Keratinocyte (primary cell): ENCODE data around the gene ITPA. TPM values are rescaled to one million over a fixed set of nuclear protein-coding genes. Genes with fewer than 3 reads are reported as not detected.
A peak's percentile ranks its signal among the peaks of the same experiment; 100 is the strongest.

ENCODE experiments used
- DNase-seq: peaks from one replicate; pipeline ENCODE4 v3.0.0-alpha.2; 2011; ENCODE audit warnings: low read depth, missing footprints, low spot score
- FAIRE-seq: peaks from 2 replicates; lab custom pipeline; 2011; peaks lifted over from hg19 to GRCh38; lab: Jason Lieb, UNC
- H2AFZ ChIP-seq: 2 replicates; pipeline ENCODE4 v1.6.0; 2012; ENCODE audit warnings: low read length, control low read depth, inconsistent platforms; ENCODE audit not compliant: control insufficient read depth
- H3K27ac ChIP-seq: 2 replicates; pipeline ENCODE4 v1.5.1; 2011; ENCODE audit warnings: low read length; ENCODE audit not compliant: control insufficient read depth, insufficient read depth
- H3K27me3 ChIP-seq: 3 replicates; pipeline ENCODE4 v1.6.0; 2011; ENCODE audit warnings: low read length; ENCODE audit not compliant: control insufficient read depth, insufficient read depth; ENCODE audit errors: extremely low read depth
- H3K36me3 ChIP-seq, 2 experiments: 2 replicates in 1 of 2; 3 replicates in 1 of 2; pipeline ENCODE4 v1.5.1; 2011; ENCODE audit warnings: low read length in 2 of 2, mild to moderate bottlenecking in 1 of 2; ENCODE audit not compliant: control insufficient read depth in 2 of 2, insufficient read depth in 2 of 2; ENCODE audit errors: extremely low read depth in 1 of 2
- H3K4me1 ChIP-seq: 3 replicates; pipeline ENCODE4 v1.5.1; 2011; ENCODE audit warnings: low read length; ENCODE audit not compliant: control insufficient read depth, insufficient read depth; ENCODE audit errors: extremely low read depth
- H3K4me2 ChIP-seq: 3 replicates; pipeline ENCODE4 v1.6.0; 2011; ENCODE audit warnings: low read depth, low read length; ENCODE audit not compliant: control insufficient read depth, insufficient read depth; ENCODE audit errors: extremely low read depth
- H3K4me3 ChIP-seq, 3 experiments: fragments of 200-600 bp in 1 of 3; sonication (generic) in 1 of 3; 2 replicates in 2 of 3; 3 replicates in 1 of 3; pipeline ENCODE4 v1.5.1; 2011 to 2016; ENCODE audit warnings: low read length in 3 of 3, mild to moderate bottlenecking in 3 of 3, control low read depth in 2 of 3, inconsistent platforms in 1 of 3, low read depth in 1 of 3, mixed read lengths in 1 of 3, mixed run types in 1 of 3, moderate library complexity in 1 of 3; ENCODE audit not compliant: control insufficient read depth in 2 of 3, insufficient read depth in 2 of 3; ENCODE audit errors: extremely low read depth in 1 of 3
- H3K79me2 ChIP-seq: 2 replicates; pipeline ENCODE4 v1.6.0; 2012; ENCODE audit warnings: low read length; ENCODE audit not compliant: control insufficient read depth, insufficient read depth
- H3K9ac ChIP-seq: 3 replicates; pipeline ENCODE4 v1.6.0; 2011; ENCODE audit warnings: low read length; ENCODE audit not compliant: control insufficient read depth, insufficient read depth; ENCODE audit errors: extremely low read depth
- H3K9me1 ChIP-seq: 3 replicates; pipeline ENCODE4 v1.6.0; 2011; ENCODE audit warnings: low read length; ENCODE audit not compliant: control insufficient read depth, insufficient read depth; ENCODE audit errors: extremely low read depth
- H3K9me3 ChIP-seq: 2 replicates; pipeline ENCODE4 v1.5.1; 2012; ENCODE audit warnings: low read depth, low read length; ENCODE audit not compliant: control insufficient read depth
- H4K20me1 ChIP-seq: 3 replicates; pipeline ENCODE4 v1.6.0; 2011; ENCODE audit warnings: low read length; ENCODE audit not compliant: control insufficient read depth, insufficient read depth; ENCODE audit errors: extremely low read depth
- EZH2 ChIP-seq: IDR thresholded peaks from one replicate; pipeline ENCODE4 v1.6.1; 2012; ENCODE audit warnings: inconsistent platforms, mild to moderate bottlenecking, low read length, moderate library complexity
- dilution Hi-C: fragments of 300-500 bp; cut with MboI; formaldehyde crosslinking; loops from one replicate; pipeline ENCODE4 v1.7.0; 2020; ENCODE audit warnings: low sequenced_read_pairs; ENCODE audit not compliant: extremely low pct_ligation_motif_present
- polyA plus RNA-seq, 5 experiments: library from polyadenylated mRNA; depleted of rRNA in 3 of 5; stranded (reverse) in 3 of 5; stranded (forward) in 1 of 5; unstranded in 1 of 5; fragments of >200 nt; gene quantifications; 1 replicate in 1 of 5; 2 replicates in 3 of 5; 3 replicates in 1 of 5; pipeline versions ENCODE4 v1.2.1 to v1.2.3, GENCODE V29; 2011 to 2012; ENCODE audit warnings: missing spikeins in 2 of 5, low read depth in 1 of 5, low replicate concordance in 1 of 5
- TF ChIP-seq, protein P1 (sequence below), 3 experiments: IDR thresholded peaks in 1 of 3; conservative IDR thresholded peaks in 1 of 3; optimal IDR thresholded peaks in 1 of 3; 2 replicates in 2 of 3; 3 replicates in 1 of 3; pipeline versions ENCODE3 to v1.5.1; 2011; ENCODE audit warnings: low read length in 3 of 3, mild to moderate bottlenecking in 3 of 3, moderate library complexity in 2 of 3, control low read depth in 1 of 3, inconsistent platforms in 1 of 3; ENCODE audit not compliant: insufficient read depth in 2 of 3; ENCODE audit errors: extremely low read depth in 1 of 3

The ITPA gene
- polyA plus RNA-seq, 1 donor (not counting 4 experiments of a cell fraction or from before 2014, with no cell fraction given): 40.5 TPM

DNA sequence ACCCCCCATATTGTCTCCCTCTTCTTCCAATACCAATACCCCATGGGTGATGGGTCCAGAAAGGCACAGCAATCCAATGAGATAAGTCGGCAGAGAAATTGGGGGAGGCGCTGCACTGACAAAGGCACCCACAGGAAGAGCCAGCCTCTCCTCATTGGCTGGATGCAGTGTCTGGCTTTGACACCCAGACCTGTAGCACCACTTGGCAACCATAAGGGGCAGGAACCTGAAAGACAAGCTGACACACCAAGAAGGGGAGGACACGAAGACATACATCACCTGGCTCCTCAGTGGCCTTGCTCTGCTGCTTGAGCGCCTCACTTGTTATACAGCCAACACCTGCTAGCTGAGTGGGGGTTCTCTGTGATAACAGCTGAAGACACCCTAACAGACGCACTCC, 49.1 kb downstream of the ITPA start:
- Histone ChIP-seq H3K27ac (no peak overlapping the region), H2AFZ (no peak overlapping the region), H3K9me1 (no peaks in the 10 kb centered on the region), H4K20me1 (no peaks in the 10 kb centered on the region), H3K27me3 (no peaks in the 10 kb centered on the region), H3K4me1 (no peaks in the 10 kb centered on the region), H3K36me3 (peaks cover 18 to 46% of the 10 kb centered on the region in 2 experiments), H3K4me2 (no peak overlapping the region), H3K4me3 (no peak overlapping the region), H3K79me2 (no peaks in the 10 kb centered on the region), H3K9me3 (no peaks in the 10 kb centered on the region), H3K9ac (no peak overlapping the region)
- FAIRE-seq (no peak), DNase-seq (no peak)
- no peak for TF ChIP-seq EZH2
- TF ChIP-seq, protein P1, sequence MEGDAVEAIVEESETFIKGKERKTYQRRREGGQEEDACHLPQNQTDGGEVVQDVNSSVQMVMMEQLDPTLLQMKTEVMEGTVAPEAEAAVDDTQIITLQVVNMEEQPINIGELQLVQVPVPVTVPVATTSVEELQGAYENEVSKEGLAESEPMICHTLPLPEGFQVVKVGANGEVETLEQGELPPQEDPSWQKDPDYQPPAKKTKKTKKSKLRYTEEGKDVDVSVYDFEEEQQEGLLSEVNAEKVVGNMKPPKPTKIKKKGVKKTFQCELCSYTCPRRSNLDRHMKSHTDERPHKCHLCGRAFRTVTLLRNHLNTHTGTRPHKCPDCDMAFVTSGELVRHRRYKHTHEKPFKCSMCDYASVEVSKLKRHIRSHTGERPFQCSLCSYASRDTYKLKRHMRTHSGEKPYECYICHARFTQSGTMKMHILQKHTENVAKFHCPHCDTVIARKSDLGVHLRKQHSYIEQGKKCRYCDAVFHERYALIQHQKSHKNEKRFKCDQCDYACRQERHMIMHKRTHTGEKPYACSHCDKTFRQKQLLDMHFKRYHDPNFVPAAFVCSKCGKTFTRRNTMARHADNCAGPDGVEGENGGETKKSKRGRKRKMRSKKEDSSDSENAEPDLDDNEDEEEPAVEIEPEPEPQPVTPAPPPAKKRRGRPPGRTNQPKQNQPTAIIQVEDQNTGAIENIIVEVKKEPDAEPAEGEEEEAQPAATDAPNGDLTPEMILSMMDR (optimal IDR thresholded peaks at IDR 0.05 in 1 of 3, IDR thresholded peaks at IDR 0.05 in 1 of 3, conservative IDR thresholded peaks at IDR 0.05 in 1 of 3; ENCODE audit: extremely low read depth in 1 of 3, insufficient read depth in 2 of 3, low read length in 3 of 3): peak in 1 of 3 experiments; percentile 13
- dilution Hi-C loops: no loop called here

DNA sequence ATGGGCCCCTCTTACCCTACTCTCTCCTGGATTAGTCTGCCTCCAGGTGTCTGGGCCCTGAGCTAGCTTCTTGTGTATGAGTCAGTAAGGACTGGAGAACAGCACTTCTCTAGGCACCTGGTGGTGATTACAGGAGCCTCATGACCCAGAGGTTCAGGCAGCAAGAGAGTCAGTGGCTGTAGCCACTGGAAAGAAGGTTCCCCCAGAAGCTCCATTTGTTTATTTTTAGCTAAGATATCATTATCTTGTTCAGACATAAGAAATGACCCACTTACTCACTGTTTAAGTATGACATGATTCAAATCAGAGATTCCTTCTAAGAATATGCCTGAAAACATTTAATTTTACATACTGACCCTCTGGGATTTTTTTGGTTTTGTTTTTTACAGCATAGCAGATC, 53.3 kb downstream of the ITPA start:
- no peak overlapping the region for H3K4me2 ChIP-seq
- no peak overlapping the region for H2AFZ ChIP-seq
- dilution Hi-C loops: no loop called here
- TF ChIP-seq EZH2: no peak
- TF ChIP-seq, protein P1 (optimal IDR thresholded peaks at IDR 0.05 in 1 of 3, IDR thresholded peaks at IDR 0.05 in 1 of 3, conservative IDR thresholded peaks at IDR 0.05 in 1 of 3; ENCODE audit: extremely low read depth in 1 of 3, insufficient read depth in 2 of 3, low read length in 3 of 3): no peak
- no peaks in the 10 kb centered on the region for H3K27me3 ChIP-seq
- H3K9me3 ChIP-seq: no peaks in the 10 kb centered on the region
- H3K27ac ChIP-seq: no peak overlapping the region
- H3K4me3 ChIP-seq: no peak overlapping the region
- FAIRE-seq (no peak), DNase-seq (no peak)
- H3K79me2 ChIP-seq: no peaks in the 10 kb centered on the region
- H3K36me3 ChIP-seq: peaks cover 15 to 31% of the 10 kb centered on the region in 2 experiments
- no peak overlapping the region for H3K9ac ChIP-seq
- no peaks in the 10 kb centered on the region for H3K9me1 ChIP-seq
- H3K4me1 ChIP-seq: no peaks in the 10 kb centered on the region
- no peaks in the 10 kb centered on the region for H4K20me1 ChIP-seq
